ENCODE measurements around the gene GLOD4. TPM values are rescaled to one million over a fixed set of nuclear protein-coding genes. Genes with fewer than 3 reads are reported as not detected.
"Not testable (repeated sequence)": the region's sequence is repeated elsewhere in the genome, so short reads cannot be mapped to it uniquely, and the experiment has no call there.

The GLOD4 gene
- total RNA-seq, 4 donors from 2014 or later: 52.0 to 94.8 (median 72.0) TPM

- no peaks in the 10 kb centered on the region for H3K27me3 ChIP-seq
- H3K4me1 ChIP-seq: peaks cover 0 to 12% (median 10%) of the 10 kb centered on the region in 4 donors
- H3K4me3 ChIP-seq: no peak overlapping the region
- no peak overlapping the region for H3K27ac ChIP-seq
- H3K9me3 ChIP-seq: no peaks in the 10 kb centered on the region
- no peak for TF ChIP-seq CTCF (IDR thresholded peaks at IDR 0.05)
- TF ChIP-seq POLR2A (IDR thresholded peaks at IDR 0.05): no peak
- no peak for DNase-seq
- peaks cover 0 to 16% (median 0%) of the 10 kb centered on the region in 3 donors for H3K36me3 ChIP-seq
Observed at GRCh38 chr17:753418-753817, 28.7 kb downstream of the GLOD4 start.

GRCh38 chr17:752620-753219 is 29.4 kb downstream of the GLOD4 start:
- Histone ChIP-seq H3K4me1 (peaks cover 0 to 12% (median 10%) of the 10 kb centered on the region in 4 donors), H3K36me3 (peaks cover 0 to 10% (median 0%) of the 10 kb centered on the region in 3 donors), H3K27me3 (no peaks in the 10 kb centered on the region), H3K9me3 (no peaks in the 10 kb centered on the region), H3K27ac (peak overlapping the region; percentile 66 to 87 (median 82)), H3K4me3 (peak overlapping the region; percentile 85 to 96 (median 89))
- peak; percentile 36 to 71 (median 61) for DNase-seq
- TF ChIP-seq POLR2A (IDR thresholded peaks at IDR 0.05) (no peak), CTCF (IDR thresholded peaks at IDR 0.05) (no peak)

DNA sequence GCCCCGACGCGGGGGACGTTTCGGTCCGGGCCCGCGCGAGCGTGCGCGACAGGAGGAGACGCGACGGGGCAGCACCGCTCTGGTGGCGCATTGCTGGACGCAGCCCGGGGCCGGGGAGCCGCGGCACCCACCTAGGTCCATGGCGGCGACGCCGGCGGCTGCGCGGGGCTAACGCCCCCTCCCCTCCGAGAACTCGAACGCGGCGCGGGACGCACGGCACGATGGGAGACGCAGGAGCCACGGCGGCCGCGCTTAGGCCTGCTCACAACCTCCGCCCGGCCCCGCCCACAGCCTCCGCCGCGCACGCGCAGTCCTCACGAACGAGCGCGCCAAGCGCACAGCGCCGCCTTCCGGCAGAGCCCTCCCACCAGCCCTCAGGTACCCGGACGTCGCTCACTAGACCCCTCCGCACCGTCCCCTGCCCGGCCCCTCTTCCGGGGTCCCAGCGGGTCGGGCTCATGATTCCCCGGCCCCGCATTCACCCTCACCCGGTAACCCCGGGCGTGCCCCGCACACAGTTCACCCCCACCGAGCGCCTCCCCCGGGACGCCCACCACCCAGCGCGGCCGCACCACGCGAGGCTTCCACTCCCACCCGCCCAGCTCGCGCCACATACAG is 30.0 kb downstream of the GLOD4 start, which contains the start of gene GEMIN4:
Gene GEMIN4, minus strand, starts transcription at position 263 of the 618 bp plus-strand sequence. Its CDS starts 122 bp downstream, at position 141.
- Histone ChIP-seq H3K4me1 (peaks cover 0 to 12% (median 10%) of the 10 kb centered on the region in 4 donors), H3K4me3 (peak within 1 kb of the TSS; percentile 85 to 96 (median 89)), H3K36me3 (peaks cover 0 to 15% (median 0%) of the 10 kb centered on the region in 3 donors), H3K27ac (peak within 1 kb of the TSS; percentile 66 to 87 (median 82)), H3K27me3 (no peaks in the 10 kb centered on the region), H3K9me3 (no peaks in the 10 kb centered on the region)
- DNase-seq: peak; percentile 92 to 98 (median 96)
- TF ChIP-seq CTCF (IDR thresholded peaks at IDR 0.05): peak; percentile 92 to 98 (median 98)
- peak; percentile 45 to 53 for TF ChIP-seq POLR2A (IDR thresholded peaks at IDR 0.05)

DNA sequence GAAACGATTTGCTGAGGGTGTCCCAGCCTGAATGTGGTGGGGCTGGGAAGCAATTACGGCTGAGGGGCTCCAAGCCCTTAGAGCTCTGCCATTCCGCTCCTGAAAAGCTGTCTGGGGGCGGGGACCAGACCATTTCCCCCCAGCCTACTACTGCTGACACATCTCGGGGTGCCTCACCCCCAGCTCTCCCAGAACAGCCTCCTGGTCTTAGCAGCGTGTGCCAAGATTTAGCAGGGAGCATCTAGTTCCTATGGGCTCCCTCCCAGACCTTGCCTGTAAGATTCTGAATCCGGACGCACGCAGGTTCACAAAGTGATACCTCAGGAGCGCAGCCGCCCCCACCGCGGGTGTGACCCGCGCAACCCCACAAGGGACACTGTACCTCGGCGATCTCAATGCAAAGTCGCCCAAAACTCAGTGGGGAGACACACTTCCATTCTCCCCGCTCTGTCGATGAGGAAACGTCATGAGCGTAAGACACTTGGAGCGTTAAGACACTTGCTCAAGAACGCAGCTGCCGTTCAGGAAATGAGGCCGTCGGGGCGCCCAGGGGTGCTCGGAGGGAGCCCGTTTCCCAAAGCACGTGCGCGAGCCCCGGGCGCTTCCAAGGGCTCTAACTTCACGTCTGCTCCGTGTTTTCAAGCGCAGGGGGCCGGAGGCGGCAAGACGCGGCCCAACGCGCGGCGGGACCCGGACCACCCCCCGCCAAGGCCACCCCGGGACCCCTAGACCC is 30.6 kb downstream of the GLOD4 start:
- Histone ChIP-seq H3K9me3 (no peaks in the 10 kb centered on the region), H3K4me3 (peak overlapping the region; percentile 85 to 96 (median 89)), H3K27ac (peak overlapping the region; percentile 66 to 87 (median 82)), H3K27me3 (no peaks in the 10 kb centered on the region), H3K36me3 (peaks cover 0 to 15% (median 0%) of the 10 kb centered on the region in 3 donors), H3K4me1 (peaks cover 0 to 12% (median 10%) of the 10 kb centered on the region in 4 donors)
- peak; percentile 49 to 68 (median 66) for DNase-seq
- TF ChIP-seq CTCF (IDR thresholded peaks at IDR 0.05) (no peak), POLR2A (IDR thresholded peaks at IDR 0.05) (no peak)

- Histone ChIP-seq H3K4me1 (peaks cover 0 to 12% (median 10%) of the 10 kb centered on the region in 4 donors), H3K9me3 (no peaks in the 10 kb centered on the region), H3K4me3 (peak overlapping the region in 3 of 4 donors; percentile 85 to 96 (median 88)), H3K27ac (no peak overlapping the region), H3K27me3 (no peaks in the 10 kb centered on the region), H3K36me3 (peaks cover 0 to 23% (median 0%) of the 10 kb centered on the region in 3 donors)
- TF ChIP-seq POLR2A (IDR thresholded peaks at IDR 0.05) (no peak), CTCF (IDR thresholded peaks at IDR 0.05) (no peak)
- DNase-seq: no peak
Observed at GRCh38 chr17:750431-751037, 31.5 kb downstream of the GLOD4 start.

DNA sequence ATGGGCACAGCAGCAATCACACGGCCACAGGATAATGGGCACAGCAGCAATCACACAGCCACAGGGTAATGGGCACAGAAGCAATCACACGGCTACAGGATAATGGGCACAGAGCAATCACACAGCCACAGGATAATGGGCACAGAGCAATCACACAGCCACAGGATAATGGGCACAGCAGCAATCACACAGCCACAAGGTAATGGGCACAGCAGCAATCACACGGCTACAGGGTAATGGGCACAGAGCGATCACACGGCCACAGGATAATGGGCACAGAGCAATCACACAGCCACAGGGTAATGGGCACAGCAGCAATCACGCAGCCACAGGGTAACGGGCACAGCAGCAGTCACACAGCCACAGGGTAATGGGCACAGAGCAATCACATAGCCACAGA is 32.7 kb downstream of the GLOD4 start:
- Histone ChIP-seq H3K4me1 (peaks cover 0 to 12% (median 10%) of the 10 kb centered on the region in 4 donors), H3K36me3 (peaks cover 0 to 35% (median 0%) of the 10 kb centered on the region in 3 donors)
- H3K27ac ChIP-seq, H3K4me3 ChIP-seq, H3K9me3 ChIP-seq, H3K27me3 ChIP-seq, DNase-seq: not testable (repeated sequence)

- DNase-seq, H3K27me3 ChIP-seq, H3K4me3 ChIP-seq, H3K27ac ChIP-seq, H3K9me3 ChIP-seq: not testable (repeated sequence)
- Histone ChIP-seq H3K4me1 (peaks cover 0 to 12% (median 10%) of the 10 kb centered on the region in 4 donors), H3K36me3 (peaks cover 0 to 36% (median 0%) of the 10 kb centered on the region in 3 donors)
Observed at GRCh38 chr17:748604-749003, 33.5 kb downstream of the GLOD4 start.
